IPS DF 6.9 (cell line): ENCODE results near the gene CDK18.

Experiments
- DNase-seq: peaks from one replicate; pipeline ENCODE4 v3.0.0-alpha.2; 2013; ENCODE audit warnings: low read depth, low spot score
- H3K27ac ChIP-seq: one replicate; pipeline ENCODE4 v1.5.1; 2013; ENCODE audit warnings: low read length, control low read depth
- H3K27me3 ChIP-seq: 2 replicates; pipeline ENCODE4 v1.6.1; 2013; ENCODE audit warnings: mild to moderate bottlenecking, low read length; ENCODE audit not compliant: control insufficient read depth, insufficient read depth
- H3K36me3 ChIP-seq: 2 replicates; pipeline ENCODE4 v1.6.1; 2013; ENCODE audit warnings: low read length; ENCODE audit not compliant: control insufficient read depth, insufficient read depth
- H3K4me1 ChIP-seq: 2 replicates; pipeline ENCODE4 v1.6.1; 2013; ENCODE audit warnings: low read length; ENCODE audit not compliant: control insufficient read depth, insufficient read depth
- H3K4me3 ChIP-seq: 2 replicates; pipeline ENCODE4 v1.5.1; 2013; ENCODE audit warnings: mild to moderate bottlenecking, low read length
- H3K9me3 ChIP-seq: 2 replicates; pipeline ENCODE4 v1.6.1; 2013; ENCODE audit warnings: low read length, inconsistent platforms; ENCODE audit not compliant: control insufficient read depth, insufficient read depth
- WGBS: extraction: QIAGEN DNeasy Blood & Tissue Kit; methylation state at CpG from one replicate; pipeline ENCODE4 v1.1.7; 2013; ENCODE audit warnings: mixed read lengths, missing lambda C conversion rate; ENCODE audit not compliant: insufficient read length, insufficient coverage; 5-methylcytosine and 5-hydroxymethylcytosine counted together

The CDK18 gene

GRCh38 chr1:205515781-205516253 lies 11.3 kb downstream of the CDK18 start:
- no peak for DNase-seq
- H3K27ac ChIP-seq = no peak overlapping the region
- WGBS = no CpG with 5 or more reads among the region's 5 CpGs

DNA sequence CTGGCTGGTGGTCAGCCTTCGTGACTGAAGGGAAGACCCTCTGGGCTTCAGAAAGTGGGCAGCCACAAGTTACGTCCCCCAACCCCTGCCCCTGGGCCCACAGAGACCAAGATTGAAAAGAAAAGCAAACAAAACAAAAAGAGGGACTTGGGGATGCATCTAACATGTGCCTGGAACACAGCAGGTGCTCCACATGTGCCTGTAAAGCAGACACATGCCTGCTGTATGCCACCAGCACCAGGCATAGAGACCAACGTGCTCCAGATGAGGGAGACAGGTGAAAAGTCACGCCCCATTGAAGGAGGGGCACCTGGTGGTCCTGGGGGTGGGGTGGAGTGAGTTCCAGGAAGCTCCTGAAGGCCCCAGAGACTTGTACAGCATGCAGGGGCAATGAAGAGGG lies 11.9 kb downstream of the CDK18 start:
- DNase-seq = no peak
- Histone ChIP-seq H3K27me3 (no peaks in the 10 kb centered on the region), H3K9me3 (no peaks in the 10 kb centered on the region), H3K4me3 (no peak overlapping the region), H3K4me1 (peaks cover 19% of the 10 kb centered on the region), H3K27ac (no peak overlapping the region), H3K36me3 (no peaks in the 10 kb centered on the region)
- no CpG with 5 or more reads among the region's 4 CpGs for WGBS

More at GRCh38 chr1:205515781-205516253, 11.3 kb downstream of the CDK18 start:
- peaks cover 19% of the 10 kb centered on the region for H3K4me1 ChIP-seq
- H3K9me3 ChIP-seq = no peaks in the 10 kb centered on the region
- H3K27me3 ChIP-seq = no peaks in the 10 kb centered on the region
- H3K4me3 ChIP-seq = no peak overlapping the region
- H3K36me3 ChIP-seq = no peaks in the 10 kb centered on the region

DNA sequence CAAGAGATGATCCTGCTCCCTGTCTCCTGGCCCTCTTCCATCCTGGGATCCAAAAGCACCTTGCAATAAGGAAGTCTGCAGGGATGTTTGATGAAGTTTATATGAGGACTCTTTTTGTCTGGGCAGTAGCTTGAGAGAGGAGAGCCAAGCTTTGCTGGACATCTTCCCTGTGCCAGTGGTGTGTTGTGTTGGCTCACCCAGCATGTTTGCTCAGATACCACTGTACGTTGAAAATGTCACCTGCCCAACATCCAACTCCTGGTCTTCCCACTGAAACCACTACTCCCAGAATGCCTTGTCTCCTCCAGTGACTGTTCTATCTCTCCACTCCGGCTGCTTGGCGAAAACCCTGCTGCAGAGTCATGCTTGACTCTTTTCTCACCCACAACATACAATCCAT lies 12.8 kb downstream of the CDK18 start:
- Histone ChIP-seq H3K27ac (no peak overlapping the region), H3K4me3 (no peak overlapping the region), H3K36me3 (no peaks in the 10 kb centered on the region), H3K9me3 (no peaks in the 10 kb centered on the region), H3K4me1 (peaks cover 19% of the 10 kb centered on the region), H3K27me3 (no peaks in the 10 kb centered on the region)
- no peak for DNase-seq
- no CpG with 5 or more reads among the region's 3 CpGs for WGBS

DNA sequence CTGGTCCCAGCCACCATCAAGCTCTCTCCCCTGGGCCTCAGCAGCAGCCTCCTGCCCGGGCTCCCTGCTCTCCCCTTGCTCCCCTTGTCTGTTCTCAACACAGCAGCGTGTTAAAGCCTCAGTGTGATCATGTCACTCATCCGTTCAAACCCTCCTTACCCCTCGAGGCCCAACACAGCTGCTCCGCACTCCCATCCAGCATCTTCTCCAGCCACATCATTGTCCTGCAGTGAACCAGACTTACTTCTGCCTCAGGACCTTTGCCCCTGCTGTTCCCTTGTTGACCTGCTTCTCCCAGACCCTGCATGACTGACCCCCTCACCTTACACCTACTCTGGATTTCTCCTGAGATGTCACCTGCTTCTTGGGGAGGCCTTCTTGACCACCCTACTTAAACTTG lies 13.3 kb downstream of the CDK18 start:
- Histone ChIP-seq H3K27me3 (no peaks in the 10 kb centered on the region), H3K4me3 (no peak overlapping the region), H3K9me3 (no peaks in the 10 kb centered on the region), H3K27ac (no peak overlapping the region), H3K4me1 (peaks cover 20% of the 10 kb centered on the region), H3K36me3 (no peaks in the 10 kb centered on the region)
- no CpG with 5 or more reads among the region's 5 CpGs for WGBS
- no peak for DNase-seq

DNA sequence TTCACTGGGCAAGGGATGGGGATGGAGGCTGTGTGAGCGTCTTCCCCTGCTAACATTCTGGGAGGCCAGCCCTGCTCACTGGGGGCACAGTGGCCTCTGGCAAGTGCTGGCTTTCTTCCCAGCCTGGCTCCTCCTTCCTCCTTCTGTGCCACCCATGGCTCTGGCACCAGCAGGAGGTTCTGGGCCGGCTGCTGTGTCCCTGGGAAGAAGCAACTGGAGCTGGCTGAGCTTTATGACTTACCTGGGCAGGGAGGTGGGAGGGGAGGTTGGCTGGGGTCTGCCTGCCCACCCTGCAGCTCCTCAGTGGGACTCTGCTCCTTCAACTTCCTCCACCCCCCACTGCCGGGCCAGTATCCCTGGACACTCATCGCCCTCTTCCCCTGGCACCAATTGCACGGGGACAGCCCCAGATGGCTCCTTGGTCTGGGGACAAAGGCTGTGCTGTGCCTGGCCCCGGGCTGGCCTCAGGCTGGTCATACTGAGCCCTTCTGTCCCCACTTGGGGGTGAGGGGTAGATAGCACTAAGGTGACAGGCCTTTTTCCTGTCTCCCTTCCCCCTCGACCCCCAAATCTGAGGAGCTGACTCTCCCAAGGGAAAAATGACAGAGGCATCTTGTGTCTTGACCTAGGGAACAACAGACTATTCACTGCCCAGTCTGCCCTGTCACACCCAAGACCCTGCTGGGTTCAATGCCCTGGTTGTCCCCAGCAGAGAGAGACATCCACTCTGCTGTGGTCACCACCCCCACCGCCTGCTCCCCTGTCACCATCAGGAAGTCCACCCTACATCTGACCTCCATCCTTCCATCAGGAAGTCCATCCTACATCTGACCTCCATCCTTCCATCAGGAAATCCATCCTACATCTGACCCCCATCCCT lies 14.4 kb downstream of the CDK18 start:
- H3K27me3 ChIP-seq = no peaks in the 10 kb centered on the region
- no peaks in the 10 kb centered on the region for H3K36me3 ChIP-seq
- peaks cover 17% of the 10 kb centered on the region for H3K4me1 ChIP-seq
- H3K9me3 ChIP-seq = no peaks in the 10 kb centered on the region
- no peak overlapping the region for H3K27ac ChIP-seq
- DNase-seq = no peak
- H3K4me3 ChIP-seq = no peak overlapping the region
- no CpG with 5 or more reads among the region's 8 CpGs for WGBS

DNA sequence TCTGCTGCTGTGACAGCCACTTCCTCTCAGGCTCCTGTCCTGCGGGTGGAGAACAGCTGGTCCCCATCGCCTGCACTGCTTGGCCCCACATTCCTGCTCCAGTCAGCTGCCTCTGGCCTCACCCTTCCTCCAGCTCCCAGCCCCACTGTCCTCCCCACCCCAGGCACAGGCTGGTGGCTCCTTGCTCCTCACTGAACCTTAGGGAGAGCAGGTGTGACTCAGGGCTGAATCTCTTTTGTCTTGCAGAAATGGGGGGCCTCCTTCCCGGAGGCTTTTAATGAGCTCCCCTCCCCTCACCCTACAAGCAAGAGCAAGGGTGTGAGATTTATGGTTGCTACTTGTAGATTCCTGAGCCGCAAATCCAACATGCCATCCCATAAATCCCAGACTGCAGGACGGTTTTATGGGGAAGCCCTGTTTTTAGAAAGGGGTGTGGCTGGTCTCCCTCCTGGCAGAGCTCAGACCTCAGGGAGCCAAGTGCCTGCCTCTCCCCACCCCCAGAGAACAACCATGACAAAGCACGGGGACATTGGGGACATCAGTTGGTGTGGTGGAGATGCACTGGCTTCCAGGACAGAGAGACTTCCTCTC lies 15.2 kb downstream of the CDK18 start:
- Histone ChIP-seq H3K4me3 (no peak overlapping the region), H3K36me3 (0 out of 2 replicates have a peak, but pooled peaks cover 1% of the 10 kb centered on the region), H3K27me3 (no peaks in the 10 kb centered on the region), H3K9me3 (no peaks in the 10 kb centered on the region), H3K27ac (no peak overlapping the region), H3K4me1 (peaks cover 17% of the 10 kb centered on the region)
- DNase-seq = no peak
- no CpG with 5 or more reads among the region's 6 CpGs for WGBS

DNA sequence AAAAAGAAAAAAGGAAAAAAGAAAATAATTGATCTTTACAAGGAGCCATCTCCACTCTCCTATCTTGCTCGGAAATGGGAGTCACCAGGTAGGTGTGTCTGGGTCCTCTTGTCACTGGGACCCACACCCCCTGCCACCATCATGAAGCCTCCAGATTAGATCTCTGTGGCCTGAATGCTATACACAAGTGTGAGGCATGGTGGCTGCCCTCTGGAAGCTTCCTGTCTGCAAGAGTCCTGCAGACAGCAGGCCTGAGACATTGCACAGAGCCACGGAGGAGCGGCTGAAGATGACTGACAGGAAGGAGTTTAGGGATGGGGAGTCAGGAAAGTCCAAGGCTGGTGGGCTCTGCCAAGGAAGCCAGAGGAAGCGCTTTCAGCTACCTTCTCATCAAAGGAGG lies 16.2 kb downstream of the CDK18 start:
- H3K9me3 ChIP-seq = no peaks in the 10 kb centered on the region
- H3K27me3 ChIP-seq = no peaks in the 10 kb centered on the region
- H3K4me3 ChIP-seq = no peak overlapping the region
- DNase-seq = no peak
- no CpG with 5 or more reads among the region's 4 CpGs for WGBS
- H3K4me1 ChIP-seq = peaks cover 16% of the 10 kb centered on the region
- H3K36me3 ChIP-seq = 0 out of 2 replicates have a peak, but pooled peaks cover 6% of the 10 kb centered on the region
- no peak overlapping the region for H3K27ac ChIP-seq

DNA sequence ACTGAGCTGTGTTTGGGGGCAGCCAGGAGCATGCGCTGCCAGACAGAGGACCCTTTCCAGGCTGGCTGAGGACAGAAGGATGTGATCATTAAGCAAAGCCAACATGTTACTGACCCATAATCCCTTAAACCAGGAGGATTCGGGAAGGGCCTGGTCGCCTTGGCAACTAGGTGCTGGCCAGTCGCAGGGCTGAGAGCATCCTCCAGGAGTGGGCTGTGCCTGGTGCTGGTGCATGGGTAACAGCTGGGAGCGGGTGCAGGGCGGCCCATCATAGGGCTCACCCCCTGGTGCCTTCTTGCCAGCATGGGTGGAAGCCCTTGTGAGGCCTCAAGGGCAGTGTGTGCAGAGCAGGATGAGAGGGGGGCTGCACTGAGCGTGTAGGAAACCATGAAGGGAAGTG lies 17.2 kb downstream of the CDK18 start:
- Histone ChIP-seq H3K27me3 (no peaks in the 10 kb centered on the region), H3K4me3 (no peak overlapping the region), H3K4me1 (peaks cover 15% of the 10 kb centered on the region), H3K9me3 (no peaks in the 10 kb centered on the region), H3K36me3 (0 out of 2 replicates have a peak, but pooled peaks cover 10% of the 10 kb centered on the region), H3K27ac (no peak overlapping the region)
- no peak for DNase-seq
- whole genome bisulfite sequencing = no CpG with 5 or more reads among the region's 7 CpGs

GRCh38 chr1:205522692-205523091 lies 18.2 kb downstream of the CDK18 start:
- Histone ChIP-seq H3K9me3 (no peaks in the 10 kb centered on the region), H3K27me3 (no peaks in the 10 kb centered on the region), H3K36me3 (0 out of 2 replicates have a peak, but pooled peaks cover 10% of the 10 kb centered on the region), H3K4me1 (peaks cover 15% of the 10 kb centered on the region), H3K27ac (no peak overlapping the region), H3K4me3 (no peak overlapping the region)
- no peak for DNase-seq
- WGBS = no CpG with 5 or more reads among the region's 5 CpGs

GRCh38 chr1:205523261-205523890 lies 18.9 kb downstream of the CDK18 start:
- no peaks in the 10 kb centered on the region for H3K9me3 ChIP-seq
- WGBS = no CpG with 5 or more reads among the region's 16 CpGs
- H3K4me3 ChIP-seq = no peak overlapping the region
- H3K36me3 ChIP-seq = 0 out of 2 replicates have a peak, but pooled peaks cover 10% of the 10 kb centered on the region
- no peak overlapping the region for H3K27ac ChIP-seq
- DNase-seq = no peak
- H3K4me1 ChIP-seq = peaks cover 14% of the 10 kb centered on the region
- no peaks in the 10 kb centered on the region for H3K27me3 ChIP-seq
